SH-SY5Y (cell line): ENCODE measurements around the gene DOK6.

Experiments used
- GATA2 ChIP-seq: IDR thresholded peaks from 2 replicates; pipeline ENCODE4 v1.6.1; 2011; ENCODE audit warnings: mild to moderate bottlenecking, low read depth, low read length
- GATA3 ChIP-seq: IDR thresholded peaks from 2 replicates; pipeline ENCODE4 v1.6.1; 2011; ENCODE audit warnings: low read depth, mild to moderate bottlenecking, low read length, moderate library complexity

The DOK6 gene

GRCh38 chr18:69401226-69401971 lies 711 bp downstream of the DOK6 start:
- no peak for TF ChIP-seq GATA3
- TF ChIP-seq GATA2 = no peak

GRCh38 chr18:69401972-69402532 lies 1.4 kb downstream of the DOK6 start:
- no peak for TF ChIP-seq GATA2
- no peak for TF ChIP-seq GATA3

- TF ChIP-seq GATA2 (no peak), GATA3 (no peak)
Measured at GRCh38 chr18:69402533-69402989, 1.9 kb downstream of the DOK6 start.

- no peak for TF ChIP-seq GATA3
- no peak for TF ChIP-seq GATA2
Measured at GRCh38 chr18:69408522-69408921, 7.8 kb downstream of the DOK6 start.

GRCh38 chr18:69411199-69411598 lies 10.5 kb downstream of the DOK6 start:
- no peak for TF ChIP-seq GATA3
- no peak for TF ChIP-seq GATA2

GRCh38 chr18:69414184-69414583 lies 13.5 kb downstream of the DOK6 start:
- TF ChIP-seq GATA2 (no peak), GATA3 (no peak)

GRCh38 chr18:69432847-69433246 lies 32.2 kb downstream of the DOK6 start:
- no peak for TF ChIP-seq GATA3
- TF ChIP-seq GATA2 = no peak

GRCh38 chr18:69435000-69435399 lies 34.3 kb downstream of the DOK6 start:
- no peak for TF ChIP-seq GATA3
- no peak for TF ChIP-seq GATA2

- no peak for TF ChIP-seq GATA2
- TF ChIP-seq GATA3 = no peak
Measured at GRCh38 chr18:69444221-69444620, 43.5 kb downstream of the DOK6 start.

- no peak for TF ChIP-seq GATA2
- TF ChIP-seq GATA3 = no peak
Measured at GRCh38 chr18:69447886-69448285, 47.2 kb downstream of the DOK6 start.

- TF ChIP-seq GATA2 (no peak), GATA3 (no peak)
Measured at GRCh38 chr18:69455125-69455524, 54.4 kb downstream of the DOK6 start.

- TF ChIP-seq GATA3 (no peak), GATA2 (no peak)
Measured at GRCh38 chr18:69469444-69469919, 68.8 kb downstream of the DOK6 start.

GRCh38 chr18:69480460-69480859 lies 79.8 kb downstream of the DOK6 start:
- no peak for TF ChIP-seq GATA2
- no peak for TF ChIP-seq GATA3

GRCh38 chr18:69483574-69483973 lies 82.9 kb downstream of the DOK6 start:
- TF ChIP-seq GATA2 = no peak
- no peak for TF ChIP-seq GATA3
